DMS53 treated with DMSO at 0.1 percent for 48 hours (cell line): ENCODE measurements around the gene CCDC93.

Experiments used
- DNase-seq: peaks from one replicate; lab custom pipeline; 2025; ENCODE audit not compliant: unreplicated experiment; lab: John Stamatoyannopoulos, UW

The CCDC93 gene

DNA sequence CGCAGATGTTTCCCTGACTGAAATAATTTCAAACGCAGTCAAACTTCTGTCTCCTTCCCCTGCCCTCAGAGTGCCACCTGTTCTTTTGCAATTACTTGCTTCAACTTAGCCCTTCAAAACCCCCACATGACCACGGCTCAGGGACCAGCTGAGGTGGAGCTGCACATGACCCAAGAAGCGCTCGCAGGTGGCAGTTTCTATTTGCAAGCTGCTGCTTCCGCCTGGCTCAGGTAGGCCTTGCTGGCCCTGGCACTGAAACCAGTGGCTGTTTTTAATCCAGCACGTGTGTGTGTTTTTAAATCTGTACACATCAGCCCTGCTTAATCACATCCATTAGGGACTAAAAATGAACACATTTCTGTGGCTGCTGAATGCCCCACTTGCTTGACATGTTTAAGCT lies 95.3 kb downstream of the CCDC93 start:
- DNase-seq: no peak

DNA sequence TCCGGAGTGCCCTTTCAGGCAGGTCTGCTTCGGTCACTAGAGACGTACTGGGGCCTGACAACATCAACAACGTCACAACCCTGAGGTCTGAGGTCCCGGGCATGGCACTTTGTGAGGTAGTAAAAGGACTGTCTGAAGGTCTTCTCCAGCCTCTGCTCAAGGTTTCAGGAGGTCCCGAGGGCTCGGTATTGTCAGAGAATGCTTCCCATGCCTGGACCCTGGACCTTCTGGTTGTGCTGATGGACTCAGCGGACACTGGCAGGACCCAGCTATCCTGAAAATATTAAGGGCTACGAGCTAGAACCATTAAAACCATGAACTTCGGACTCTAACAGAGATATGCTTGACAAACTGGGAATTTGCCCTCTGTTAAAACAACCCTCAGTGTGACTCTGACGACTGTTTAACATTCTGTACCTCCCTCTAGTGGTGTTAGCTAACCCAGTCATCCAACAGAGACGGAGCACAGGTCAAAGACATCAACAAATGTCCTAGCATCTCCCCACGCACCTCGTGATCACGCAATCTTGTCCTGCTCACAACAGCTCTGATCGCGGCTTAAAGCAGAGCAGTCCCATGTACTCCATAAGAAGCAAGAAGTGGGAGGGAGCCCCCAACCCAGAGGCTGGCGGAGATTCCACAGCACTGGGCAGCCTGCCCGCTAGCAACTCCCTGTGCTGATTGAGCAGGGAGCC lies 96.5 kb downstream of the CCDC93 start:
- no peak for DNase-seq

DNA sequence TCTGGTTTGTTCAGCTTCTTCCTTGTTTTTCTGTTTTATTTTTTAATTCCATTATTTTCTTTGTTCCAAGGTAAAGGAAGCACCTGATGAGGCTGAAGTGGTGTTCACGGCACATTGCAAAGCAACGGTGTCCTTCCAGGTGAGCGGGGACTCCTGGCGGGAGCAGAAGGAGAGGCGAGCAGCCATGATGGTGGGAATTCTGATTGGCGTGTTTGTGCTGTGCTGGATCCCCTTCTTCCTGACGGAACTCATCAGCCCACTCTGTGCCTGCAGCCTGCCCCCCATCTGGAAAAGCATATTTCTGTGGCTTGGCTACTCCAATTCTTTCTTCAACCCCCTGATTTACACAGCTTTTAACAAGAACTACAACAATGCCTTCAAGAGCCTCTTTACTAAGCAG lies 110.9 kb downstream of the CCDC93 start:
- no peak for DNase-seq

DNA sequence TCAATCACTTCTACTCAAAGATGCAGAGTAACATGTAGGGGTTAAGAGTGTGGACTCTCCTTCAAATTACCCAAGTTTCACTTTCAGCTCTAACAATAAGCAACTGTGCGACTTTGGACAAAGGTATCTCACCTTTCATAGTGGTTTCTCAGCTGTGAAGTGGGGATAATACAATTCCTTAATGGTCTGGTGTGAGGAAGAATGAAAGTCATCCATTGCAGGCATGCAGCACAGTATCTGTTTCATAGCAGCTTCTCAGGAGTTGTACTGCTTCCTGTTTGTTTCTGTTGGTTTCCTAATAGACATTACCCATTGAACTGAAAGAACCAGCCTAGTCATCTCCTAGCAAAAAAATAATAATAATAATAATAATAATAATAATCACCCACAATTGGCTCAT lies 125.0 kb downstream of the CCDC93 start:
- no peak for DNase-seq

DNA sequence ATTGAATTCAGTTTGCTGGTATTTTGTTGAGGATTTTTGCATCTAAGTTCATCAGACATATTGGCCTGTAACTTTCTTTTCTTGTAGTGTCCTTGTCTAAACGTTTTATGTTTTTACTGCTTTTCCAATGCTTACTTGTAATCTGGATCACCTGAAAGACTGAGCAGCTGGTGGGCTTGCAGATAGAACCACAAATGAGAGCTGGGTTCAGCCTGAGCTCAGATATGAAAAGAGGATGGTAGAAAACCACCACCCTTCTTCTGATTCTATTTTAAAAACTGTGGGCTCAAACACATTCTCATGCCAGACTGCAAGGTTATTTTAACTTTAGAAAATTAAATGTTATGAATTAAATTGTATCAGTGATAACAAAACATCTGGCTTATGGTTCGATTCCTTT lies 128.6 kb downstream of the CCDC93 start:
- DNase-seq: no peak

DNA sequence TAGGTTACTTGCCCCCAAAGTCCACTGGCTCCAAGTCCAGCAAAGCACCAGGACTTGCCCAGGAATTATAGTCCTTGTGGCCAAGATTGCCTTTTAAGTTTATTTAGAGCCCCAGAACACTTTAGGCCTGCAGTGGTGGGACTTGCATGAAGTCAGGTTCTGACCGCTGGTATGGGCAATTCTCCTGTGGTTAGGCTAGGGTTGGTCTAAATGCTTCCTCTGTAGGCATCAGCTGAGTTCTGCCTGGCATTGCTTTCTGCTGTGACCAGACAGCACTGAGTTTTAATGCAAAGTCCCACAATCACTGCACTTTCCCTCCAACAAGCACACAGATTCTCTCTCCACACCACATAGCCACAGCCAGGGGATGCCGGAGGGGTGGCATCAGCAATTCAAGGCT lies 134.9 kb downstream of the CCDC93 start:
- no peak for DNase-seq

DNA sequence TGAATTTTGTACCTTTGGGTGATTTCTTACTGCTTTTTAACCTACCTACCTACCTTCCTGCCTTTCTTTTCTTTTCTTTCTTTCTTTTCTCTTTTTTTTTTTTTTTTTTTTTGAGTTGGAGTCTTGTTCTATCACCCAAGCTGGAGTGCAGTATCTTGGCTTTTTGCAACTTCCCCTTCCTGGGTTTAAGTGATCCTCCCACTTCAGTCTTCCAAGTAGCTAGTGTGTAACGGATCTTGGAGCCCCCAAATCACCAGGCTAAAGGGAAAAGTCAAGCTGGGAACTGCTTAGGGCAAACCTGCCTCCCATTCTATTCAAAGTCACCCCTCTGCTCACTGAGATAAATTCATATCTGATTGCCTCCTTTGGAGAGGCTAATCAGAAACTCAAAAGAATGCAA lies 138.1 kb downstream of the CCDC93 start:
- DNase-seq: no peak
